DLD1 (cell line): Measurements from ENCODE around the gene KLHL35.

Source experiments
- in situ Hi-C: cut with HindIII; loops from 2 replicates; pipeline ENCODE4 v1.10.0; 2017; ENCODE audit warnings: low sequenced_read_pairs

KLHL35 gene

GRCh38 chr11:75470476-75471080 is 37.6 kb upstream of the KLHL35 start:
- in situ Hi-C loops: no loop called here

DNA sequence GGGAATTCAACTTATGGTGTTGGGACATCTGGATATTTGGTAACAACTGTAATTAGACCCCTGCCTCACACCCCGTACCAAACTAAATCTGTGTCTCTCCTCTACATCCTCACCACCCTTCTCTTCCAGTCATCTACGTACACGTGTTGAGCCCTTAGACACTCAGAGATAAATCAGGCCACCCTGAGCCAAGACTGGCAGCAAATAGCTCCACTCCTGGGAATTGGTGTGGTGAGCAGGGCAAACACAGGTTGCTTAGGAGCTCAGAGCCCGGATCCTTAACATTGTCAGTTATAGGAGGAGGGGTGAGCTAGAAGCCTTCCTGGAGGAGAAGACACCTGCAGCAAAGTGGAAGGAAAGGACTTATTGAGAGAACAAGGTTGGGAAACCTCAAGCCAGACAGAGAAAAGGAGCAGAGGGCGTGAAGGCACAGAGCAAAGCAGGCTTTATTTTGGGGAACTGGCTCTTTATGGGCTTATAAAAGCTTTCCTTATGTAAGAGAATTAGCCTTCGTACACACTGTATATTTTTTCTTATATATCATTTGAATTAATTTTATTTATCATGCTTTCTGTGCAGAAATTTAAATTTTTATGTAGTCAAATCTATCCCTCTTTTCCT is 36.9 kb upstream of the KLHL35 start:
- in situ Hi-C loops: no loop called here

DNA sequence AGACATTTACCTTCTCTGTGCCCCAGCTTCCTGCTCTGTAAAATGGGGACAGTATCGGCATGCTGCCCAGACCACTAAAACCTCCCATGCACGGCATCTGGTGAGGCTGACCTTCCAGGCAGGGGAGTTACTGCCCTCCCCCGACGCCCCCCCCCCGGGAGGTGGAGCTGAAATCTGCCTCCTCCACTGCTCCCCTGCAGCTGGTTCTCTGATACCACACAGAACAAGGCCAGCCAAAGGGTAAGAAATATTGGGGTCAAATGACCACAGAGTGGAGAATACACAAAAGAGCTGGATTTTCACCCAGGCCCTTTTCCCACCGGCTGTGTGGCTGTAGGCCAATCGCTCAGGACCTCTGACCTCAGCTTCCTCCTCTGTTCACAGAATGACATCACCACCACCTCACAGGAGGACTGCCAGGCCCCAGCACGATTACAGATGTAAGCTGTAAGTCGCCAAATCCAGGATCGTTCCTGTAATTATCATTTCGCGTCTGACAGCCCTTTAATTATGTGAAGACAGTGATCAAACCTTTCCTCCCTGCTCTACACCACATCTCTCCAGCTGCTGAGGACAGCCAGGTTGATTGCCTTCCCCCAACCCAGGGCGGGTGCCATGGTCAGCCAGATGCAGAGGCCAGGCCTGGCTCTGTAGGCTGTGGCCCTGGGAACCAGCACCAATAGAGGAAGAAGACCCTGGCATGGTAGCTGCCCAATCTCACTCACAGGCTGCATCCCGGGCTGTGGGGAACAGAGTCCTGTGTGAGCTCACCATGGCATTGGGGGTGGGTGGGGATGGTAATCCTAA is 35.7 kb upstream of the KLHL35 start:
- in situ Hi-C loops: no loop called here

DNA sequence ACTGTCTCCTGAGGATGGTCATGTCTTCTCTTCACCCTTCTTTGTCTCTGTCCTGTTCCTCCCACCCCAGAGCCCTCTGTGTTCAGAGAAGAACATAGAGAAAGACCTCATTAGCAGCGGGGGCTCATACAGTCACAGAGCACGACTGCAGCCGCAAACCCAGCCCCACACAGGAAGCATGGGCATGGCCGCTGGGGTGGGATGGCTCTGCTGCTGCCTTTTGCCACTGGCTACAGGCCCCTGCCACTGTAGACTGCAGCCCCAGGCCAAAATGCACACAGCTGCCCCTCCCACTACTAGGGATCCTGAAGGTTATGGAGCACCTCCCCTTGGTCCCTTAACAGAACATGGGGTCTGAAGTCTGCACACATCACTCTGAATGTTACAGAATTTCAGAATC is 34.9 kb upstream of the KLHL35 start:
- in situ Hi-C loops: no loop called here

GRCh38 chr11:75467311-75467710 is 34.3 kb upstream of the KLHL35 start:
- in situ Hi-C loops: no loop called here

- in situ Hi-C loops: no loop called here
Observed at GRCh38 chr11:75465701-75466531, 32.9 kb upstream of the KLHL35 start.

DNA sequence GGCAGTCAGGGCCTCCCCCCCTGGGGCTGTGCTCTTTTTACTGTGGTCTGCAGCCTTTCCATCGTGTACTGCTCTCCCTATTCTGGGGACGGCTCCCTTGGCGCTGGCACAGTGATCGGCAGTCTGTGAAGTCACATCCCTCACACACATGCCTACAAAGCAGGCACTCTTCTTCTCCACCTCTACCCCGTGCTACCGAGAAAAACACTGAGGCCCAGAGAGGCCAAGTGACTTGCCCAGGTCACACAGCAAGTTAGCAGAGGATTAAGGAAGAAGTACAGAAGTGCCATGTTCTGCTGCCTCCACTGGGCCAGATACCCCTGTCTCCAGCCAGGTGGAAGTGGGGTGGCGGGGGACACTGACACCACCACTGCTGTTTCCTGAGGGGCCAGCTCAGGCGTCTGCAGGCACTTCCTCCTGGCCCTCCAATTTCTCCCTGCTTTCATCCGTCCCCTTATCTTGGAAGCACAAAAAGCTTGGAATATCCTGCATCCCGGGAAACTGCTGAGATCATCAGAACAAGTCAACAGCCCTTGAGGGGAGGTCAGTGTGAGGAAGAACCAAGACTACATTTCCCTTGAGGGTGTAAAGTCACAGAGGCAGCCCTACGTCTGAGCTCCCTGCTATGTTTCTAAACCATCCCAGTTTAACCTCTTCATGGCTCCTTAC is 30.2 kb upstream of the KLHL35 start:
- in situ Hi-C loops: no loop called here

- in situ Hi-C loops: no loop called here
Observed at GRCh38 chr11:75462117-75462653, 29.2 kb upstream of the KLHL35 start.

DNA sequence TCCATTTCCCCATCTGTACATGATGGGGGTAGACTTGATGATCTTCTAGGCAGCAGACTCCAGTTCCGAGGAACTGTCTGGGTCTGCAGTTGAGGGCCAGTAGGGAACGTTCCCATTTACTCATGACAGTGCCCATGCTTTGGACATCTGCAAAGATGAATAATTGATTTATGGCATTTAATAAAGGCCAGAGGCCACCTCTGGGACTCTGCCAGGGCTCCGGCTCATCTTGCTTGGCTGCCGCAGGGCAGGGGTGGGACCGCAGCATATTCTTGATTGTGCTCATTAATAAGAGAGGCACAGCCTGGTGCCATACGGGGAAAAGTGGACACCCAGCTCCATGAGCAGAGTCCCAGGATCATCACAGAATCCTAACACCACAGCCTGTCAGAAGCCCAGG is 28.1 kb upstream of the KLHL35 start:
- in situ Hi-C loops: no loop called here

GRCh38 chr11:75456596-75457183 is 23.7 kb upstream of the KLHL35 start:
- in situ Hi-C loops: no loop called here

- in situ Hi-C loops: no loop called here
Observed at GRCh38 chr11:75454987-75455386, 22.0 kb upstream of the KLHL35 start.

DNA sequence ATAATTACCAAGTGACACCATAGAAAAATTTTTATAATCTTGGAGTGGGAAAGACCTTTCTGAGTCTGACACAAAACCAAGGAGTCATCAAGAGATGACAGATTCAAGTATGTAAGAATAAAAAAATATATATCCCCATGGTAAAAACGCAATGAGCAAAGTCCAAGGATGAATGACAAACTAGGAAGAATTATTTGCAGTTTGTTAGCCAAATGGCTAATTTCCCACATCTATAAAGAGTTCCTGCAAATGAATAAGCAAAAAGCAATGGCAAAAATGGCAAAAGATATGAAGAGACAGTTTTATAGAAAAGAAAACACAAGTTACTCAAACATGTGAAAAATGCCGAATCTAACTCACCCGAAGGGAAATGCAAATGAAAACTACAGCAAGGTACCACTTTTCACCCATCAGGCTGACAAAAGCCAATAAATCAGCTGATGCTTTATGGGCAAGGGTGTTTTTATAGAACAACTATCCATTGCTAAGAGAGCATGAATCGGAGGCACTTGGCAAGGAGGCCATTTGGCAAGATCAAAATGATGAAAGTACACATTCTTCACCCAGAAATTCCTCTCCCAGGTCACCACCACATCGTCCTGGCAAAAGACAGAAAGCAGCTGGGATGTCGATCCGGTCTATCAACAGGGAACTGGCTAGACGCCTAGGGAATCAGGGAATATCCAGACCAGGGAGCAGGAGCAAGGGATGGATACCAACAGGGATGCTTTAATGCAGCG is 21.1 kb upstream of the KLHL35 start:
- in situ Hi-C loops: no loop called here

DNA sequence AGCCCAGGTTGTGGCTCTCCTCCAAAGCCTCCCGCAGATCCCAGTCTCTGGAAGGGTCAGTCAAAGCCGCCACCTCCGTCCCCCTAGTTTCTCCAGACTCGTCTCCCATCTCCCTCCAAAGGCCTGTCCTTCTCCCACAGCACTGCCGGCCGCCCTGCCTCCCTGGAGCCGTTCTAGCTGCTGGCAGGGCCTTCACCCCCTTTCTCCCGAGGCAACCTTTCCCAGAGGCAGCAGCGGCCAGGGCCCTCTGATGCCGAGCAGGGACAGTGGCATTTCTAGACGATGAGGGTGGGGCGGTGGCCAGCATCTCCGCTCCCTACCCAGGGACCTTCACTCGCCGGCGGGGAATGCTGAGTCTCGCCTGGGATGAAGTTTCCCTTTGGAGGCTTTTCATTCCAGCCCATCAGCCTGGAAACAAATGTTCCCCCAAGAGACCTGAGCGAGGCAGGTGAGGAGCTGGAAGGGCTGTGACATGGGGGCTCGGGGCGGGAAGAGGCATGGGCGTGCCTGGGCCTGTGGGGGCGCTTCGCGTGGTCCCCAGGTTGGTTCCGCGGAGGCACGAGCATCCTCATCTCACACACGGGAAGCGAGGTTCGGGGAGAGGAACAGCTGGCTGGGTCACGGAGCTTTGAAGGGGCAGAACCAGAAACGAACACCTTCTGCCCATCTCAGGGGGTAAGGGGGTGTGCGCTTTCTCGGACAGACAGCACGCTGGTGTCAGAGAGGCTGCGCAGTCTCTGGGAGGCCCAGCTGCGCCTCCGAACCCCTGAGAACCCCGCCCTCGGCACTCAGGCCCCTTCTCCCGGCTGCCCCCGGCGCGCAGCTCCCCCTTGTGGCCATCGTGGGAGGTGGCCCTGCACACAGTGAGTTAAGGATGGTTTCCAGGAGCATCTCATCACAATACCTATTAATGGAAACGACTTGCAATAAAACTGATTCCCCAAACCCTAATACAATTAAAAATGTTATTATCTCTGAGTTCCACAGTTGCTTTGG is 18.1 kb upstream of the KLHL35 start:
- in situ Hi-C loops: no loop called here

DNA sequence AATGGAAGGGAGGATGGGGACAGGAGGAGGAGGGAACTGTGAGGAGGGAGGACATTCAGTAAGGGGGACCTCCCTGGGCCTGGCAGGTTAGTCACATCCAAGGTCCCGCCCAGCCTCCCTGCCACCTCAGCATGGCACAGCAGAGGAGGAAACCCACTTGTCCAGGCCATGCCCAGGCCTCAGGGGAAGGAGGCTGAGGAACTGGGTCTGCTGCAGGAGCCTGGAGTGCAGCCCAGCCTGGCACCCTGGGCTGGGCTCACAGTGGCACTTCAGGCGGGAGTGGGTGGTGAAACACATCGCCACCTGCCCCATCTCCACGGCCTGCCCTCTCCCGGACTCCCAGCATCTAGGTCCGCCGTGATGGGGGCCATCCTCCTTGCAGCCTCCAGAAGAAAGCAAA is 17.2 kb upstream of the KLHL35 start:
- in situ Hi-C loops: no loop called here

GRCh38 chr11:75449776-75450175 is 16.8 kb upstream of the KLHL35 start:
- in situ Hi-C loops: no loop called here

DNA sequence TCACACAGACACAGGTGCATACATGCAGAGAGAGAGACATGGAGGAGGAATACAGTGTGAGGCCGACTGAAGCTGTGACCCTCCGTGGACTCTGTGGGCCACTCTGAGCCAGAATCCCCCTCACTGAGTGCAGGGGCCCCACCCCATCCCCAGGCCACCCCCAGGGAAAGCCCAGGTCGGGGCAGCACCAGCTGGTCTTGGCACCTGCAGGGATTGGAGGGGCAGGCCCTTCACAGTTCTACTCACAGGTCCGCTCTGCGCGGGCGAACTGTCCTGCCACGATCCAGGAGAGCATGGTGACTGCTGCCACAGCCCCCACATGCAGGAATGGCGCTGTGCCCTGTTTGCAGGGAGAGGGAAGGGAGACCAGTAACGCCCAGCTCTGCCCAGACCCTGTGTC is 16.3 kb upstream of the KLHL35 start:
- in situ Hi-C loops: no loop called here

GRCh38 chr11:75447415-75447814 is 14.4 kb upstream of the KLHL35 start:
- in situ Hi-C loops: no loop called here

DNA sequence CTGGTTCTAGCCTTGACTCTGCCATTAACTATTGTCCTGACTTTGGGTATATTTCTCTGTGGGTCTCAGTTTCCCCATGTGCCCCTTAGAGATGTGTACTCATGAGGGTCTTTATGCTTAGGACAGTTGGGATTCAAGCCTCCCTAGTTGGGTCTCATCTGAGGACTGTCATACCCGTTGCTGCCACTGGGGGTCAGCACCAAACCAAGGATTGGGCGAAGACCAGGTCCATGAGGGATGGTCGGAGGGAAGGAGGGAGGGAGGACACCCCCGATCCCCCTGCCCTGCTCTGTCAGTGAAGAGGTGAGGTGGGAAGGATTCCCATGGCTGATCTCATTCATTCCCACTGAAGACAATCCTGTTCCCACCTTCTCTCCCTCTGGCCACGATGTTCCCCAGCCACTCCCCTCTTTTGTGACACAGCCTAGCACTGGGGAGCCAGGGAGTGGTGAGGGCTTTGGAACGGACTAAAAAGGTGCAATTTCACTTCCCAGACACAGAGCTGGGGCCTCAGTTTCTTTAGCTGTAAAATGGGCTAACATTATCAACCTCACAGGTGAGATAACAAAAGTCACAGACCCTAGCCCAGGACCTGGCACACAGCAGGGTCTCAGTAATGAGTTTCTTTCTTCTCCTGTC is 12.4 kb upstream of the KLHL35 start:
- in situ Hi-C loops: no loop called here
